H9 (cell line): Measurements from ENCODE around the gene TMEM244. TPM values are rescaled to one million over a fixed set of nuclear protein-coding genes. Genes with fewer than 3 reads are reported as not detected.

Experiments used
- DNase-seq: peaks from one replicate; pipeline ENCODE4 v3.0.0-alpha.2; 2017
- H2AFZ ChIP-seq: one replicate; pipeline ENCODE4 v1.6.1; 2013; ENCODE audit warnings: mild to moderate bottlenecking, low read length, control low read depth, moderate library complexity
- H2AK5ac ChIP-seq: 2 replicates; pipeline ENCODE4 v1.6.1; 2013; ENCODE audit warnings: low read length, control low read depth, mixed read lengths; ENCODE audit not compliant: insufficient read length
- H2BK120ac ChIP-seq: one replicate; pipeline ENCODE4 v1.6.1; 2013; ENCODE audit warnings: low read depth, mild to moderate bottlenecking, low read length, control low read depth, inconsistent platforms; ENCODE audit not compliant: poor library complexity, severe bottlenecking
- H2BK12ac ChIP-seq: 2 replicates; pipeline ENCODE4 v1.6.1; 2013; ENCODE audit warnings: low read length, control low read depth, mixed read lengths, low read depth; ENCODE audit not compliant: insufficient read length
- H2BK15ac ChIP-seq: 2 replicates; pipeline ENCODE4 v1.6.1; 2013; ENCODE audit warnings: low read depth, low read length, control low read depth
- H2BK20ac ChIP-seq: one replicate; pipeline ENCODE4 v1.6.1; 2013; ENCODE audit warnings: low read depth, mild to moderate bottlenecking, low read length, control low read depth, inconsistent platforms; ENCODE audit not compliant: poor library complexity, severe bottlenecking
- H2BK5ac ChIP-seq: 2 replicates; pipeline ENCODE4 v1.6.1; 2013; ENCODE audit warnings: low read length, control low read depth, mixed read lengths; ENCODE audit not compliant: insufficient read length
- H3K14ac ChIP-seq: 2 replicates; pipeline ENCODE4 v1.6.1; 2013; ENCODE audit warnings: low read length, control low read depth; ENCODE audit not compliant: insufficient read depth
- H3K18ac ChIP-seq: 2 replicates; pipeline ENCODE4 v1.6.1; 2013; ENCODE audit warnings: low read depth, mild to moderate bottlenecking, mixed read lengths, low read length, control low read depth; ENCODE audit not compliant: insufficient read length
- H3K23ac ChIP-seq: 2 replicates; pipeline ENCODE4 v1.6.1; 2013; ENCODE audit warnings: low read length, control low read depth, mixed read lengths, low read depth; ENCODE audit not compliant: insufficient read length
- H3K23me2 ChIP-seq: 2 replicates; pipeline ENCODE4 v1.6.1; 2013; ENCODE audit warnings: low read depth, mild to moderate bottlenecking, mixed read lengths, low read length, control low read depth; ENCODE audit not compliant: insufficient read length, poor library complexity, severe bottlenecking
- H3K27ac ChIP-seq: 2 replicates; pipeline ENCODE4 v1.5.1; 2013; ENCODE audit warnings: low read length, control low read depth, mixed read lengths, low read depth; ENCODE audit not compliant: insufficient read length
- H3K27me3 ChIP-seq: 2 replicates; pipeline ENCODE4 v1.6.1; 2013; ENCODE audit warnings: low read length, control low read depth, inconsistent platforms; ENCODE audit not compliant: insufficient read depth
- H3K4ac ChIP-seq: 2 replicates; pipeline ENCODE4 v1.6.1; 2013; ENCODE audit warnings: low read depth, mild to moderate bottlenecking, control low read depth, inconsistent platforms, low read length, moderate library complexity
- H3K4me1 ChIP-seq: 2 replicates; pipeline ENCODE4 v1.6.1; 2013; ENCODE audit warnings: low read length, control low read depth, inconsistent platforms; ENCODE audit not compliant: insufficient read depth
- H3K4me2 ChIP-seq: 2 replicates; pipeline ENCODE4 v1.6.1; 2013; ENCODE audit warnings: low read length, control low read depth, mixed read lengths; ENCODE audit not compliant: insufficient read length, insufficient read depth
- H3K56ac ChIP-seq: 2 replicates; pipeline ENCODE4 v1.6.1; 2013; ENCODE audit warnings: low read depth, mild to moderate bottlenecking, mixed read lengths, low read length, control low read depth; ENCODE audit not compliant: insufficient read length
- H3K79me1 ChIP-seq: 2 replicates; pipeline ENCODE4 v1.6.1; 2013; ENCODE audit warnings: low read depth, mild to moderate bottlenecking, moderate library complexity, low read length, control low read depth, inconsistent platforms; ENCODE audit not compliant: insufficient read depth, poor library complexity, severe bottlenecking
- H3K79me2 ChIP-seq: 2 replicates; pipeline ENCODE4 v1.6.1; 2013; ENCODE audit warnings: low read length, control low read depth, inconsistent platforms; ENCODE audit not compliant: insufficient read depth
- H3K9ac ChIP-seq: 2 replicates; pipeline ENCODE4 v1.6.1; 2013; ENCODE audit warnings: low read length, control low read depth, mixed read lengths; ENCODE audit not compliant: insufficient read length; ENCODE audit errors: extremely low read depth
- H3K9me3 ChIP-seq: one replicate; pipeline ENCODE4 v1.6.1; 2013; ENCODE audit warnings: low read depth, low read length, inconsistent platforms; ENCODE audit not compliant: control insufficient read depth
- H3T11ph ChIP-seq: one replicate; pipeline ENCODE4 v1.6.1; 2013; ENCODE audit warnings: mild to moderate bottlenecking, low read length, control low read depth, inconsistent platforms
- H4K20me1 ChIP-seq: one replicate; pipeline ENCODE4 v1.6.1; 2013; ENCODE audit not compliant: control insufficient read depth, insufficient read length, insufficient read depth
- H4K5ac ChIP-seq: 2 replicates; pipeline ENCODE4 v1.6.1; 2013; ENCODE audit warnings: low read depth, mild to moderate bottlenecking, mixed read lengths, low read length, control low read depth; ENCODE audit not compliant: insufficient read length
- H4K8ac ChIP-seq: replicated peaks from 2 replicates; pipeline ENCODE4 v1.6.1; 2013; ENCODE audit warnings: low read length, control low read depth, mixed read lengths, low read depth; ENCODE audit not compliant: insufficient read length
- H4K91ac ChIP-seq: 2 replicates; pipeline ENCODE4 v1.6.1; 2013; ENCODE audit warnings: low read depth, mild to moderate bottlenecking, moderate library complexity, mixed read lengths, low read length, control low read depth; ENCODE audit not compliant: insufficient read length
- H3K27ac Mint-ChIP-seq, 3 experiments: 2 replicates in 2 of 3; 3 replicates in 1 of 3; pipeline ENCODE4 v1.8.0; 2020 to 2021; ENCODE audit warnings: mixed read lengths in 3 of 3, mild to moderate bottlenecking in 1 of 3, moderate library complexity in 1 of 3
- H3K27me3 Mint-ChIP-seq: 2 replicates; pipeline ENCODE4 v1.8.0; 2021; ENCODE audit warnings: low read depth, mild to moderate bottlenecking, moderate library complexity, mixed read lengths
- H3K36me3 Mint-ChIP-seq, 3 experiments: 2 replicates in 2 of 3; 3 replicates in 1 of 3; pipeline ENCODE4 v1.8.0; 2020 to 2021; ENCODE audit warnings: low read depth in 3 of 3, mixed read lengths in 3 of 3; ENCODE audit not compliant: insufficient read depth in 1 of 3
- H3K4me1 Mint-ChIP-seq, 2 experiments: 2 replicates each; pipeline ENCODE4 v1.8.0; 2020; ENCODE audit warnings: mixed read lengths in 2 of 2
- H3K4me3 Mint-ChIP-seq, 2 experiments: 2 replicates in 1 of 2; 3 replicates in 1 of 2; pipeline ENCODE4 v1.8.0; 2020 to 2021; ENCODE audit warnings: mild to moderate bottlenecking in 2 of 2, mixed read lengths in 2 of 2, moderate library complexity in 1 of 2
- H3K9me3 Mint-ChIP-seq, 2 experiments: 2 replicates in 1 of 2; 3 replicates in 1 of 2; pipeline ENCODE4 v1.8.0; 2020; ENCODE audit warnings: mild to moderate bottlenecking in 2 of 2, mixed read lengths in 2 of 2, moderate library complexity in 1 of 2
- WGBS: extraction: QIAGEN DNeasy Blood & Tissue Kit; methylation state at CpG from one replicate; pipeline ENCODE4 v1.1.7; 2013; ENCODE audit warnings: missing lambda C conversion rate, low lambda C conversion rate, mixed read lengths; ENCODE audit not compliant: insufficient read length; ENCODE audit errors: extremely low coverage; 5-methylcytosine and 5-hydroxymethylcytosine counted together
- total RNA-seq: library from RNA; stranded (reverse); gene quantifications from 2 replicates; pipeline ENCODE4 v1.2.1, GENCODE V29; 2021
- TF ChIP-seq, protein P1 (sequence below): fragments of 200-600 bp; sonication (generic); conservative IDR thresholded peaks from 3 replicates; pipeline ENCODE4 v1.8.0; 2021; ENCODE audit warnings: antibody characterized with exemption, mild to moderate bottlenecking

The TMEM244 gene
- total RNA-seq, 1 experiment from 2014 or later: not detected

DNA sequence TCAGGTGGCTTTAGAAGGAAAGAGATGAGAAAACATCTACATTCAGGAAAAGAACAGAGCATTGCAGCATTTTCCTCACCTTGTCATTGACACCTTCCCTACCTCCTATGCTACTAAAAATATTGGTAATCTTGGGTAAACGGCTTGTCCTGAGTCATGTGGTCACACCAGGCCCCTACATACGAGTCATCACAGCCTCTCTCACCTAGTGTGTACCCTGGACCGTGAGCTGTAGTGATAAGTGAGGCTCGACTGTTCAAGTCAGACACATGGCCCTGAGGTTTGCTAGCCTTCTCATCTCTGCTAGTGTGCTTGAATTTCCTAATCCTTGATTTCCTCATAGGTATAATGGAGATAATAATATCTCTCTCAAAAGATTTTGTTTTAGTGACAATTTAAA, 29.6 kb upstream of the TMEM244 start:
- Histone ChIP-seq H3K23ac (no peak overlapping the region), H3K9me3 (no peaks in the 10 kb centered on the region), H4K20me1 (no peaks in the 10 kb centered on the region), H3K18ac (no peak overlapping the region), H3K4me1 (no peaks in the 10 kb centered on the region), H3K23me2 (no peaks in the 10 kb centered on the region), H2BK20ac (no peak overlapping the region), H3K4me2 (no peak overlapping the region), H3K27me3 (no peaks in the 10 kb centered on the region), H3K9ac (no peak overlapping the region), H4K91ac (no peak overlapping the region), H3K79me1 (no peaks in the 10 kb centered on the region), H3K27ac (no peak overlapping the region), H2BK12ac (no peak overlapping the region), H3K56ac (no peak overlapping the region), H4K8ac (no peak overlapping the region), H2BK5ac (no peak overlapping the region), H4K5ac (no peak overlapping the region), H2AFZ (no peak overlapping the region), H3T11ph (no peak overlapping the region), H2AK5ac (no peak overlapping the region), H2BK120ac (no peak overlapping the region), H3K14ac (no peak overlapping the region), H3K79me2 (no peaks in the 10 kb centered on the region), H2BK15ac (no peak overlapping the region), H3K4ac (no peak overlapping the region)
- H3K9me3 Mint-ChIP-seq: no peaks in the 10 kb centered on the region
- DNase-seq: no peak
- H3K4me3 Mint-ChIP-seq: no peak overlapping the region
- H3K4me1 Mint-ChIP-seq: no peaks in the 10 kb centered on the region
- H3K36me3 Mint-ChIP-seq: no peaks in the 10 kb centered on the region
- H3K27me3 Mint-ChIP-seq: no peaks in the 10 kb centered on the region
- WGBS: no CpG with 5 or more reads among the region's 4 CpGs
- H3K27ac Mint-ChIP-seq: no peak overlapping the region
- TF ChIP-seq, protein P1, sequence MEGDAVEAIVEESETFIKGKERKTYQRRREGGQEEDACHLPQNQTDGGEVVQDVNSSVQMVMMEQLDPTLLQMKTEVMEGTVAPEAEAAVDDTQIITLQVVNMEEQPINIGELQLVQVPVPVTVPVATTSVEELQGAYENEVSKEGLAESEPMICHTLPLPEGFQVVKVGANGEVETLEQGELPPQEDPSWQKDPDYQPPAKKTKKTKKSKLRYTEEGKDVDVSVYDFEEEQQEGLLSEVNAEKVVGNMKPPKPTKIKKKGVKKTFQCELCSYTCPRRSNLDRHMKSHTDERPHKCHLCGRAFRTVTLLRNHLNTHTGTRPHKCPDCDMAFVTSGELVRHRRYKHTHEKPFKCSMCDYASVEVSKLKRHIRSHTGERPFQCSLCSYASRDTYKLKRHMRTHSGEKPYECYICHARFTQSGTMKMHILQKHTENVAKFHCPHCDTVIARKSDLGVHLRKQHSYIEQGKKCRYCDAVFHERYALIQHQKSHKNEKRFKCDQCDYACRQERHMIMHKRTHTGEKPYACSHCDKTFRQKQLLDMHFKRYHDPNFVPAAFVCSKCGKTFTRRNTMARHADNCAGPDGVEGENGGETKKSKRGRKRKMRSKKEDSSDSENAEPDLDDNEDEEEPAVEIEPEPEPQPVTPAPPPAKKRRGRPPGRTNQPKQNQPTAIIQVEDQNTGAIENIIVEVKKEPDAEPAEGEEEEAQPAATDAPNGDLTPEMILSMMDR: no peak
